SK-N-SH (cell line): Measurements from ENCODE around the gene MLYCD. TPM values are rescaled to one million over a fixed set of nuclear protein-coding genes. Genes with fewer than 3 reads are reported as not detected.

ENCODE experiments used
- CTCF ChIA-PET: fragments of 300-600, 350-600 bp; formaldehyde crosslinking; extraction: SDS; loops from one replicate; lab custom pipeline; 2021; lab: Yijun Ruan, JAX
- POLR2A ChIA-PET: fragments of 350-600 bp; sonication (Branson Sonifier 250); formaldehyde crosslinking; extraction: SDS; loops from one replicate; lab custom pipeline; 2020; ENCODE audit warnings: antibody characterized with exemption, inconsistent platforms; lab: Yijun Ruan, JAX
- DNase-seq: peaks from one replicate; pipeline ENCODE4 v3.0.0; 2012
- H2AFZ ChIP-seq: fragments of 200-600 bp; sonication (generic); 2 replicates; pipeline ENCODE4 v1.8.1; 2016; ENCODE audit warnings: antibody characterized with exemption, mild to moderate bottlenecking, low read depth
- H3F3A ChIP-seq: fragments of 200-600 bp; sonication (generic); replicated peaks from 2 replicates; pipeline ENCODE3; 2016; ENCODE audit warnings: antibody characterized with exemption, mild to moderate bottlenecking; ENCODE audit not compliant: insufficient read depth
- H3K27ac ChIP-seq, 2 experiments: fragments of 200-500 bp in 1 of 2; fragments of 200-600 bp in 1 of 2; sonication (Bioruptor generic) in 1 of 2; sonication (generic), shearing (Covaris generic) in 1 of 2; 2 replicates each; pipeline versions ENCODE4 v1.5.1 to v1.6.1; 2014 to 2016; ENCODE audit warnings: low read depth in 2 of 2, inconsistent platforms in 1 of 2, low read length in 1 of 2, mild to moderate bottlenecking in 1 of 2, mixed read lengths in 1 of 2
- H3K27me3 ChIP-seq: fragments of 200-600 bp; sonication (generic), shearing (Covaris generic); 2 replicates; pipeline ENCODE4 v1.6.1; 2016; ENCODE audit warnings: mixed run types; ENCODE audit not compliant: insufficient read depth
- H3K36me3 ChIP-seq, 2 experiments: fragments of 200-500 bp in 1 of 2; fragments of 200-600 bp in 1 of 2; sonication (Bioruptor generic) in 1 of 2; sonication (generic) in 1 of 2; replicated peaks in 1 of 2; 2 replicates each; pipeline versions ENCODE3 to v1.5.1; 2014 to 2016; ENCODE audit warnings: low read length in 1 of 2, mild to moderate bottlenecking in 1 of 2; ENCODE audit not compliant: insufficient read depth in 2 of 2, control insufficient read depth in 1 of 2
- H3K4me1 ChIP-seq, 2 experiments: fragments of 200-500 bp in 1 of 2; fragments of 200-600 bp in 1 of 2; sonication (Bioruptor generic) in 1 of 2; sonication (generic), shearing (Covaris generic) in 1 of 2; 2 replicates each; pipeline versions ENCODE4 v1.5.1 to v1.6.1; 2014 to 2016; ENCODE audit warnings: low read depth in 1 of 2, low read length in 1 of 2, mixed run types in 1 of 2; ENCODE audit not compliant: insufficient read depth in 2 of 2, control insufficient read depth in 1 of 2
- H3K4me2 ChIP-seq: fragments of 200-600 bp; sonication (generic), shearing (Covaris generic); 2 replicates; pipeline ENCODE4 v1.6.1; 2017; ENCODE audit warnings: mixed run types
- H3K4me3 ChIP-seq, 2 experiments: fragments of 200-500 bp in 1 of 2; fragments of 200-600 bp in 1 of 2; sonication (Bioruptor generic) in 1 of 2; sonication (generic), shearing (Covaris generic) in 1 of 2; 2 replicates each; pipeline versions ENCODE4 v1.5.1 to v1.8.1; 2014 to 2016; ENCODE audit warnings: low read depth in 2 of 2, inconsistent platforms in 1 of 2, low read length in 1 of 2, mild to moderate bottlenecking in 1 of 2, mixed read lengths in 1 of 2, moderate library complexity in 1 of 2
- H3K79me2 ChIP-seq: fragments of 200-600 bp; sonication (generic); 2 replicates; pipeline ENCODE4 v1.8.1; 2017; ENCODE audit warnings: mild to moderate bottlenecking; ENCODE audit not compliant: insufficient read depth
- H3K9ac ChIP-seq: fragments of 200-600 bp; sonication (generic); 2 replicates; pipeline ENCODE4 v1.6.1; 2017; ENCODE audit warnings: mixed run types
- H3K9me2 ChIP-seq: fragments of 200-600 bp; sonication (generic); 2 replicates; pipeline ENCODE4 v1.6.1; 2017; ENCODE audit warnings: mixed run types
- H3K9me3 ChIP-seq: fragments of 200-600 bp; sonication (generic); 2 replicates; pipeline ENCODE4 v1.6.1; 2017; ENCODE audit warnings: mixed run types, mild to moderate bottlenecking, moderate library complexity
- H4K20me1 ChIP-seq: fragments of 200-600 bp; sonication (generic); 2 replicates; pipeline ENCODE4 v1.6.1; 2017; ENCODE audit warnings: mild to moderate bottlenecking, mixed run types; ENCODE audit not compliant: insufficient read depth
- CTCF ChIP-seq: fragments of 200-600 bp; sonication (generic); IDR thresholded peaks from 2 replicates; pipeline ENCODE4 v1.6.1; 2017; ENCODE audit warnings: antibody characterized with exemption, mild to moderate bottlenecking, moderate library complexity
- EP300 ChIP-seq, 2 experiments: IDR thresholded peaks; 2 replicates each; pipeline versions ENCODE4 v1.4.0 to v1.6.1; 2012; ENCODE audit warnings: borderline replicate concordance in 1 of 2, low read depth in 1 of 2, low read length in 1 of 2
- GATA2 ChIP-seq: sonication (generic); formaldehyde crosslinking; IDR thresholded peaks from 2 replicates; pipeline ENCODE4 v1.5.0; 2020; ENCODE audit warnings: mild to moderate bottlenecking, missing genetic modification reagents
- RAD21 ChIP-seq: IDR thresholded peaks from 2 replicates; pipeline ENCODE4 v1.6.1; 2012; ENCODE audit warnings: mild to moderate bottlenecking, low read length
- SIN3A ChIP-seq: IDR thresholded peaks from 2 replicates; pipeline ENCODE4 v1.6.1; 2012; ENCODE audit warnings: low read depth, mild to moderate bottlenecking, low read length, moderate library complexity, borderline replicate concordance
- SMC3 ChIP-seq: IDR thresholded peaks from 2 replicates; pipeline ENCODE4 v1.6.1; 2012; ENCODE audit warnings: low read depth, low read length, improper control_type of control experiment
- TEAD4 ChIP-seq: IDR thresholded peaks from 2 replicates; pipeline ENCODE4 v1.4.0; 2012; ENCODE audit warnings: mild to moderate bottlenecking, borderline replicate concordance; ENCODE audit not compliant: insufficient read depth
- USF1 ChIP-seq: IDR thresholded peaks from 2 replicates; pipeline ENCODE4 v1.4.0; 2012; ENCODE audit warnings: low read depth, borderline replicate concordance
- WGBS: methylation state at CpG from one replicate; pipeline ENCODE4 v1.1.6; 2017; ENCODE audit warnings: low lambda C conversion rate; 5-methylcytosine and 5-hydroxymethylcytosine counted together
- polyA plus RNA-seq, 3 experiments: library from polyadenylated mRNA; depleted of rRNA; stranded (reverse); fragments of >200 nt; gene quantifications; 2 replicates each; pipeline ENCODE4 v1.2.3, GENCODE V29; 2012
- TF ChIP-seq, protein P1 (sequence below): fragments of 150-350 bp; IDR thresholded peaks from 2 replicates; pipeline ENCODE4 v1.6.1; 2016; ENCODE audit warnings: mild to moderate bottlenecking, low read depth, low read length
- TF ChIP-seq, protein P2 (sequence below): IDR thresholded peaks from 2 replicates; pipeline ENCODE4; 2012
- TF ChIP-seq, protein P3 (sequence below): fragments of 150-350 bp; IDR thresholded peaks from 2 replicates; pipeline ENCODE4 v1.6.1; 2017; ENCODE audit warnings: antibody characterized with exemption, low read length, low read depth, borderline replicate concordance

MLYCD gene
- polyA plus RNA-seq, 1 of the 3 experiments (the other 2 are of a cell fraction): 2.4 TPM

- H3K9me2 ChIP-seq: no peaks in the 10 kb centered on the region
- ChIA-PET POLR2A (no interaction called here), CTCF (no interaction called here)
Observed at GRCh38 chr16:83859265-83859664, 39.6 kb upstream of the MLYCD start.

More at GRCh38 chr16:83859265-83859664, 39.6 kb upstream of the MLYCD start:
- Histone ChIP-seq H3K9me3 (no peaks in the 10 kb centered on the region), H2AFZ (no peak overlapping the region), H3K36me3 (no peaks in the 10 kb centered on the region), H3K27ac (no peak overlapping the region), H3K4me2 (no peak overlapping the region), H3K9ac (no peak overlapping the region), H3K27me3 (peaks cover 29% of the 10 kb centered on the region), H3F3A (no peaks in the 10 kb centered on the region), H3K4me3 (no peak overlapping the region), H3K4me1 (no peaks in the 10 kb centered on the region), H4K20me1 (no peaks in the 10 kb centered on the region), H3K79me2 (no peaks in the 10 kb centered on the region)
- WGBS: 50% methylated on average over 7 of the region's 8 CpGs
- DNase-seq: no peak
- TF ChIP-seq RAD21: no peak
- no peak for TF ChIP-seq TEAD4
- TF ChIP-seq SIN3A: no peak
- no peak for TF ChIP-seq USF1
- TF ChIP-seq, protein P1, sequence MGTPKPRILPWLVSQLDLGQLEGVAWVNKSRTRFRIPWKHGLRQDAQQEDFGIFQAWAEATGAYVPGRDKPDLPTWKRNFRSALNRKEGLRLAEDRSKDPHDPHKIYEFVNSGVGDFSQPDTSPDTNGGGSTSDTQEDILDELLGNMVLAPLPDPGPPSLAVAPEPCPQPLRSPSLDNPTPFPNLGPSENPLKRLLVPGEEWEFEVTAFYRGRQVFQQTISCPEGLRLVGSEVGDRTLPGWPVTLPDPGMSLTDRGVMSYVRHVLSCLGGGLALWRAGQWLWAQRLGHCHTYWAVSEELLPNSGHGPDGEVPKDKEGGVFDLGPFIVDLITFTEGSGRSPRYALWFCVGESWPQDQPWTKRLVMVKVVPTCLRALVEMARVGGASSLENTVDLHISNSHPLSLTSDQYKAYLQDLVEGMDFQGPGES: no peak
- no peak for TF ChIP-seq SMC3
- TF ChIP-seq EP300 (IDR thresholded peaks at IDR 0.05; ENCODE audit: borderline replicate concordance in 1 of 2, low read depth in 1 of 2, low read length in 1 of 2): no peak
- TF ChIP-seq, protein P2, sequence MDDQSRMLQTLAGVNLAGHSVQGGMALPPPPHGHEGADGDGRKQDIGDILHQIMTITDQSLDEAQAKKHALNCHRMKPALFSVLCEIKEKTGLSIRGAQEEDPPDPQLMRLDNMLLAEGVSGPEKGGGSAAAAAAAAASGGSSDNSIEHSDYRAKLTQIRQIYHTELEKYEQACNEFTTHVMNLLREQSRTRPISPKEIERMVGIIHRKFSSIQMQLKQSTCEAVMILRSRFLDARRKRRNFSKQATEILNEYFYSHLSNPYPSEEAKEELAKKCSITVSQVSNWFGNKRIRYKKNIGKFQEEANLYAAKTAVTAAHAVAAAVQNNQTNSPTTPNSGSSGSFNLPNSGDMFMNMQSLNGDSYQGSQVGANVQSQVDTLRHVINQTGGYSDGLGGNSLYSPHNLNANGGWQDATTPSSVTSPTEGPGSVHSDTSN: no peak
- no peak for TF ChIP-seq CTCF
- TF ChIP-seq, protein P3, sequence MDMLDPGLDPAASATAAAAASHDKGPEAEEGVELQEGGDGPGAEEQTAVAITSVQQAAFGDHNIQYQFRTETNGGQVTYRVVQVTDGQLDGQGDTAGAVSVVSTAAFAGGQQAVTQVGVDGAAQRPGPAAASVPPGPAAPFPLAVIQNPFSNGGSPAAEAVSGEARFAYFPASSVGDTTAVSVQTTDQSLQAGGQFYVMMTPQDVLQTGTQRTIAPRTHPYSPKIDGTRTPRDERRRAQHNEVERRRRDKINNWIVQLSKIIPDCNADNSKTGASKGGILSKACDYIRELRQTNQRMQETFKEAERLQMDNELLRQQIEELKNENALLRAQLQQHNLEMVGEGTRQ: no peak
- TF ChIP-seq GATA2: no peak
